Measurements from ENCODE around the gene COMMD7. TPM values are rescaled to one million over a fixed set of nuclear protein-coding genes. Genes with fewer than 3 reads are reported as not detected.

The COMMD7 gene
- polyA plus RNA-seq, 3 donors, result 46.2 to 133 (median 120) TPM

DNA sequence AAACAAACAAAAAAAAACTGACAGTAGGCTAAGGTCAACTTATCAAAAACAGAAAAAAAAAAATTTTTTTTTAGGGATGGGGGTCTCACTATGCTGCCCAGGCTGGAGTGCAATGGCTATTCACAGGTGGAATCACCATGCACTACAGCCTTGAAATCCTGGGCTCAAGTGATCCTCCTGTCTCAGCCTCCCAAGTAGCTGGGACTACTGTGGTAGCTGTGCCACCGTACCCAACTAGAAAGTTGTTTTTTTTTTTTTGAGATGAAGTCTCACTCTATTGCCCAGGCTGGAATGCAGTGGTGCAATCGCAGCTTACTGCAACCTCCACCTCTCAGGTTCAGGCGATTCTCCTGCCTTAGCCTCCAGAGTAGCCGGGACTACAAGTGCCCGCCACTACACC lies 2.1 kb downstream of the COMMD7 start:
- H3K27ac ChIP-seq (ENCODE audit: low read depth in 1 of 2, low read length in 2 of 2), result no peak overlapping the region
- WGBS (ENCODE audit: insufficient coverage), result no CpG with 5 or more reads among the region's 5 CpGs
- Mint-ChIP-seq H3K36me3 (peaks cover 4 to 5% of the 10 kb centered on the region in 2 donors), H3K4me1 (peaks cover 26% of the 10 kb centered on the region), H3K27ac (peak overlapping the region in 1 of 7 donors; percentile 24), H3K27me3 (ENCODE audit: low read depth in 3 of 3) (peaks cover 0 to 2% (median 0%) of the 10 kb centered on the region in 3 donors), H3K9me3 (peaks cover 0 to 3% (median 0%) of the 10 kb centered on the region in 7 donors), H3K4me3 (no peak overlapping the region)
- no peak overlapping the region for H3K9ac ChIP-seq (ENCODE audit: insufficient read depth, low read length, poor library complexity, severe bottlenecking)
- no peak for TF ChIP-seq CTCF (IDR thresholded peaks at IDR 0.05)
- peaks cover 14 to 20% of the 10 kb centered on the region in 2 donors for H3K4me1 ChIP-seq (ENCODE audit: control insufficient read depth in 1 of 2, insufficient read depth in 2 of 2, low read length in 2 of 2)
- H3K4me2 ChIP-seq (replicated peaks; ENCODE audit: extremely low read depth, low read length, poor library complexity, severe bottlenecking), result no peak overlapping the region
- intact Hi-C loops (cut with micrococcal nuclease), result no loop called here
- H2AFZ ChIP-seq (ENCODE audit: insufficient read depth, low read depth, low read length, poor library complexity, severe bottlenecking), result no peak overlapping the region
- peaks cover 71% of the 10 kb centered on the region for H3K79me2 ChIP-seq (ENCODE audit: insufficient read depth, low read length)
- no peaks in the 10 kb centered on the region for H3K9me3 ChIP-seq (replicated peaks in 1 of 2; ENCODE audit: control insufficient read depth in 1 of 2, insufficient read depth in 1 of 2, low read length in 2 of 2)
- no peak overlapping the region for H3K4me3 ChIP-seq (replicated peaks in 1 of 3; ENCODE audit: low read depth in 2 of 3, low read length in 3 of 3)
- peaks cover 0 to 10% of the 10 kb centered on the region in 2 donors for H3K36me3 ChIP-seq (replicated peaks in 1 of 2; ENCODE audit: control insufficient read depth in 1 of 2, insufficient read depth in 2 of 2, low read length in 2 of 2)
- peaks cover 21% of the 10 kb centered on the region for H4K20me1 ChIP-seq (ENCODE audit: insufficient read depth, low read length)
- H3K27me3 ChIP-seq (ENCODE audit: control insufficient read depth in 2 of 2, insufficient read depth in 2 of 2, low read length in 2 of 2), result no peaks in the 10 kb centered on the region
- no peak for DNase-seq

DNA sequence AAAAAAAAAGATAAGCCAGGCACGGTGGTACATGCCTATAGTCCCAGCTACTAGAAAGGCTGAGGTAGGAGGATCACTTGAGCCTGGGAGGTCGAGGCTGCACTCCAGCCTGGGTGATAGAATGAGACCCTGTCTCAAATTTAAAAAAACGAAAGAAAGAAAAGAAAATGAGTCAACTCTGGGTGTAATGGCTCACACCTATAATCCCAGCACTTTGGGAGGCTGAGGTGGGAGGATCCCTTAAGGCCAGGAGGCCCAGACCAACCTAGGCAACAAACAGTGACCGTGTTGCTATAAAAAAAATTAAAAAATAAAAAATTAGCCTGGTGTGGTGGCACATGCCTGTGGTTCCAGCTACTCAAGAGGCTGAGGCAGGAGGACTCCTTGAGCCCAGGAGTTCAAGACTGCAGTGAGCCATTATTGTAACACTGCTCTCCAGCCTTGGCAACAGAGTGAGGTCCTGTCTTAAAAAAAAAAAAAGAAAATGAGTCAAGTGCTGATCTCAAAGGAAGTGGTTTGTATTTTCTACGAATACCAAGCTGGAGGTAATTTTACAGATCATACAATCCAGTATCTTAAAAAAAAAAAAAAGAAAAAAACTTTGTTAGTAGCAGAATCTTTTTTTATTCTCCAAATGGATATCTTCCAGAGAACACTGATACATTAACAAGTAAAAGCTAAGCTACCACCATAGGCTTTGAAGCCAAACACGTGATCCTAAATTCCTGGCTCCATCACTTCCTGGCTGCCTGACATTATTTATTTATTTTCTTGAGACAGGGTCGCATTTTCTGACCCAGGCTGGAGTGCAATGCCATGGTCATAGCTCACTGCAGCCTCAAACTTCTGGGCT lies 5.7 kb downstream of the COMMD7 start:
- no peaks in the 10 kb centered on the region for H3K27me3 Mint-ChIP-seq (ENCODE audit: low read depth in 3 of 3)
- H3K4me3 ChIP-seq (replicated peaks in 1 of 3; ENCODE audit: low read depth in 2 of 3, low read length in 3 of 3), result no peak overlapping the region
- peak overlapping the region in 1 of 7 donors; percentile 79 for H3K27ac Mint-ChIP-seq
- peaks cover 13 to 22% of the 10 kb centered on the region in 2 donors for H3K36me3 Mint-ChIP-seq
- H3K9me3 ChIP-seq (replicated peaks in 1 of 2; ENCODE audit: control insufficient read depth in 1 of 2, insufficient read depth in 1 of 2, low read length in 2 of 2), result no peaks in the 10 kb centered on the region
- H3K4me1 Mint-ChIP-seq, result peaks cover 9% of the 10 kb centered on the region
- intact Hi-C loops (cut with micrococcal nuclease), result no loop called here
- H3K27me3 ChIP-seq (ENCODE audit: control insufficient read depth in 2 of 2, insufficient read depth in 2 of 2, low read length in 2 of 2), result no peaks in the 10 kb centered on the region
- WGBS (ENCODE audit: insufficient coverage), result 36% methylated on average over 1 of the region's 7 CpGs
- peaks cover 63% of the 10 kb centered on the region for H3K79me2 ChIP-seq (ENCODE audit: insufficient read depth, low read length)
- H3K4me3 Mint-ChIP-seq, result no peak overlapping the region
- no peak overlapping the region for H3K9ac ChIP-seq (ENCODE audit: insufficient read depth, low read length, poor library complexity, severe bottlenecking)
- no peak for DNase-seq
- peaks cover 0 to 18% of the 10 kb centered on the region in 2 donors for H3K36me3 ChIP-seq (replicated peaks in 1 of 2; ENCODE audit: control insufficient read depth in 1 of 2, insufficient read depth in 2 of 2, low read length in 2 of 2)
- H3K4me1 ChIP-seq (ENCODE audit: control insufficient read depth in 1 of 2, insufficient read depth in 2 of 2, low read length in 2 of 2), result peaks cover 5 to 6% of the 10 kb centered on the region in 2 donors
- H3K9me3 Mint-ChIP-seq, result peaks cover 0 to 3% (median 0%) of the 10 kb centered on the region in 7 donors
- H3K4me2 ChIP-seq (replicated peaks; ENCODE audit: extremely low read depth, low read length, poor library complexity, severe bottlenecking), result no peak overlapping the region
- H2AFZ ChIP-seq (ENCODE audit: insufficient read depth, low read depth, low read length, poor library complexity, severe bottlenecking), result no peak overlapping the region
- H4K20me1 ChIP-seq (ENCODE audit: insufficient read depth, low read length), result peaks cover 22% of the 10 kb centered on the region
- no peak overlapping the region for H3K27ac ChIP-seq (ENCODE audit: low read depth in 1 of 2, low read length in 2 of 2)
- TF ChIP-seq CTCF (IDR thresholded peaks at IDR 0.05), result no peak

All from CD14-positive monocyte (primary cell).